ACHN (cell line): Measurements from ENCODE around the gene CLASP2.
"Not testable (repeated sequence)": the region's sequence is repeated elsewhere in the genome, so short reads cannot be mapped to it uniquely, and the experiment has no call there.

Source experiments
- DNase-seq: peaks from one replicate; pipeline ENCODE4 v3.0.0-alpha.2; 2015
- in situ Hi-C: cut with HindIII; loops from 2 replicates; pipeline ENCODE4 v1.10.0; 2017; ENCODE audit warnings: low sequenced_read_pairs, low pct_ligation_motif_present, low pct_unique_long_range_greater_than_20kb

Gene CLASP2

GRCh38 chr3:33491721-33492120 is 226.3 kb downstream of the CLASP2 start:
- DNase-seq = no peak
- in situ Hi-C loops = no loop called here

DNA sequence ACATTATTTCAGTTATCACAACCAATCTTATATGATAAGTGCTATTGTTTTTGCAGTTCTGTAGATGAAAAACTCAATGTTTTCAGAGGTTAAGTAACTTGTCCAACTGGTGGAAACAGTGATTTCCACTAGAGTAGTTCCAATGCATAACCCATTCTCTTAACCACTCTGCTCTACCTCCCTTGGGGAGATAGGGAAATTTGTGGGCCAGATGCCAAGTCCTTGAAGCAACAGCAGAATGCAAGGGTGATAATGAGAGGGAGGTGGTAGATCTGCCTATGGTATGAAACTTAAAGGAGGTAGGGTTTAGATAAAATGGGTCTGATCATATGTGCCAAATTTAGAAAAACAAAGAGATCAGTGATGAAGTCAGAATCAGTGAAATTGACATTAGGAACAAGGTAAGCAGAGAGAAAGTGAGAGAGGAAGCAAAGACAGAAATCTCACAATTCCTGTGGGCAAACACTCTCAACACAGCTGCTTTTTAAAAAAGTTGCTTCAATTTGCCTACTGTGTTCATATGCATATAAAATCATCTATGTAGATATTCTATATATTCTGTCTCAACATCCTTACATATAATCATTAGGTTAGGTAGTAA is 227.3 kb downstream of the CLASP2 start:
- no peak for DNase-seq
- in situ Hi-C loops = no loop called here

GRCh38 chr3:33488683-33489082 is 229.4 kb downstream of the CLASP2 start:
- no peak for DNase-seq
- in situ Hi-C loops = no loop called here

GRCh38 chr3:33488246-33488645 is 229.8 kb downstream of the CLASP2 start:
- no peak for DNase-seq
- in situ Hi-C loops = no loop called here

- in situ Hi-C loops = no loop called here
- DNase-seq = no peak
Observed at GRCh38 chr3:33482111-33482521, 235.9 kb downstream of the CLASP2 start.

GRCh38 chr3:33474896-33475295 is 243.2 kb downstream of the CLASP2 start:
- no peak for DNase-seq
- in situ Hi-C loops = no loop called here

GRCh38 chr3:33473813-33474212 is 244.2 kb downstream of the CLASP2 start:
- DNase-seq = no peak
- in situ Hi-C loops = no loop called here

GRCh38 chr3:33467786-33468185 is 250.3 kb downstream of the CLASP2 start:
- no peak for DNase-seq
- in situ Hi-C loops = no loop called here

GRCh38 chr3:33461097-33461496 is 257.0 kb downstream of the CLASP2 start:
- in situ Hi-C loops = no loop called here
- DNase-seq = no peak

GRCh38 chr3:33459577-33459976 is 258.5 kb downstream of the CLASP2 start:
- in situ Hi-C loops, DNase-seq: not testable (repeated sequence)

DNA sequence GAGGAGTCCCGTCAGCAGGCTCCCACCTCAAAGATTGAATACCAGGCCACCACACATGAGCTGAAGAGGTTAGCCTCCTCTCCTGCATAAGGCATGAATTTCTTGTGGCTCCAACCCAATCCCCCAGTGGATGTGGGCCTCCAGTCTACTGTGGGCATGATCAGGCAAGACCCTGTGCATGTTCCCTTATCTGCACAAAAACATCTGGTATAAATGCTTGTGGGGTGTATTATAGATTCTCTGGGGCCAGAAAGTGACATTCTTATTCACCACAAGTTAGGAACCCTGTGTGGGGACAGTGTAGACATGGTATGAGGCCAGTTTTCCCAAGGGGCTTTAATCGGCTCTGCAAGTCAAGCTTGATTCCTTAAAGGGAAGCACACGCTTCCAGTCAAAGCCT is 259.6 kb downstream of the CLASP2 start:
- DNase-seq = no peak
- in situ Hi-C loops = no loop called here

DNA sequence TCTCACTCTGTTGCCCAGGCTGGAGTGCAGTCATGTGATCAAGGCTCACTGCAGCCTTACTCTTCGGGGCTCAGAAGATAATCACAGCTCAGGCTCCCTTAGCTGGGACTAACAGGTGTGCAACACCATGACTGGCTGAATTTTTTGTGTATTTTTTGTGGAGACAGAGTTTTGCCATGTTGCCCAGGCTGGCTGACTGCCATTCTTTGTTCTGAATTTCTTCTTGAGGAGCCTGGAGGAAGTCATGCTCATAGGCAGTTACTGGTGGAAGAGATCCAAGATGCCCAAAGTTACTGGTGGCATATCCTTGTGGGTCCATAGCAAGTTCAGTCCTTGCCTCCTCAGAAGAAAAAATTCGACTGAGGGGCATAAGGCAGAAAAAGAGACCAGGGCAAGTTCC is 261.3 kb downstream of the CLASP2 start:
- in situ Hi-C loops = no loop called here
- no peak for DNase-seq

- no peak for DNase-seq
- in situ Hi-C loops = no loop called here
Observed at GRCh38 chr3:33453331-33453761, 264.7 kb downstream of the CLASP2 start.

DNA sequence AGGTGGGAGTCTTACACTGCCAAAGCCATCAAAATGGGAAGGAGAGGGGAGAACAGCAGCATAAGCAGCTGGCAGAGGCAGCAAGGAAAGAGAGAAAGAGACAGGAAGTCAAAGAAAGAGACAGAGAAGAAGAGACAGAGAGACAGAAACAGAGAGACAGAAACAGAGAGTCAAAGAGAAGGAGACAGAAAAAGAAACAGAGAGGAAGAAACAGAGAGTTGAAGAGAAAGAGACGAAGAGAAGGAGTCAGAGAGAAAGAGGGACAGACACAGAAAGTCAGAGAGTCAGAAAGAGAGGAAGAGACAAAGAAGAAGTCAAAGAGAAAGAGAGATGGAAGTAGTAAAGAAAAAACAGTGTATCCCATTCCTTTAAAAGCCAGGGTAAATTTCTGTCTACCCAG is 266.1 kb downstream of the CLASP2 start:
- in situ Hi-C loops = not testable (repeated sequence)

DNA sequence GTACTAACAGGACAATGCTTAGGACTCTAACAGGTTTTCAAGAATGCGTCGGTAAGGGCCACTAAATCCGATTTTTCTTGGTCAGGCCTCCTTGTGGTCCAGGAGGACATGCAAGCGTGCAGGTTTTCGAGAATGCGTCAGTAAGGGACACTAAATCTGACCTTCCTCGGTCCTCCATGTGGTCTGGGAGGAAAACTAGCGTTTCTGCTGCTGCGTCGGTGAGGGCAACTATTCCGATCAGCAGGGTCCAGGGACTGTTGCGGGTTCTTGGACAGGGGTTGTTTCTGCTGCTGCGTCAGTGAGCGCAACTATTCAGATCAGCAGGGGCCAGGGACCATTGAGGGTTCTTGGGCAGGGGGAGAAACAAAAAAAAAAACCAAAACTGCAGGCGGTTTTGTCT is 270.1 kb downstream of the CLASP2 start:
- in situ Hi-C loops = no loop called here
- no peak for DNase-seq

More for the DNA sequence above, 266.1 kb downstream of the CLASP2 start:
- not testable (repeated sequence) for DNase-seq

GRCh38 chr3:33447256-33447625 is 270.8 kb downstream of the CLASP2 start:
- in situ Hi-C loops, DNase-seq: not testable (repeated sequence)
